Cerebellar nuclear complex (tissue), 1 donor: ENCODE measurements around the gene DNAH8.
"Not testable (repeated sequence)": the region's sequence is repeated elsewhere in the genome, so short reads cannot be mapped to it uniquely, and the experiment has no call there.

Experiments used
- DNase-seq, 2 experiments: peaks; one replicate each; lab custom pipeline; 2025; lab: John Stamatoyannopoulos, UW

DNAH8 gene

DNA sequence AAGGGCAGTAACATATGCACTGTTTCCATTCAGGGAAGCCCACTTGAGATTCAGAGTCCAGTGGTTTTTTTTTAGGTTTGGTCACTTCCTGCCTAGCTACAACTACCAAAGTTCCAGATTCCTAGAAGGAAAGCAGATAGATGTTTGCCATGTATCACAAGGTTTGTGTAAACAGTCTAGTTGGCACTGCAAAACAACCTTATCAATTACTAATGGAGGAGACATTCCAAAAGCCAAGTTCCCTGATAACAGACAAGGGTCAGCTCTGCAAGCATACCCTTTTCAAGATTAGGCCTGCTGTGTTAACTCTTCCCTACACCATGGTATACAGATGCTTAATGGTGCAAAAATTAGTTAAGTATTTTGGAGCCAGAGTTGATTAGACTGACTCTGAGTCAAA is 192.2 kb downstream of the DNAH8 start:
- no peak for DNase-seq

DNA sequence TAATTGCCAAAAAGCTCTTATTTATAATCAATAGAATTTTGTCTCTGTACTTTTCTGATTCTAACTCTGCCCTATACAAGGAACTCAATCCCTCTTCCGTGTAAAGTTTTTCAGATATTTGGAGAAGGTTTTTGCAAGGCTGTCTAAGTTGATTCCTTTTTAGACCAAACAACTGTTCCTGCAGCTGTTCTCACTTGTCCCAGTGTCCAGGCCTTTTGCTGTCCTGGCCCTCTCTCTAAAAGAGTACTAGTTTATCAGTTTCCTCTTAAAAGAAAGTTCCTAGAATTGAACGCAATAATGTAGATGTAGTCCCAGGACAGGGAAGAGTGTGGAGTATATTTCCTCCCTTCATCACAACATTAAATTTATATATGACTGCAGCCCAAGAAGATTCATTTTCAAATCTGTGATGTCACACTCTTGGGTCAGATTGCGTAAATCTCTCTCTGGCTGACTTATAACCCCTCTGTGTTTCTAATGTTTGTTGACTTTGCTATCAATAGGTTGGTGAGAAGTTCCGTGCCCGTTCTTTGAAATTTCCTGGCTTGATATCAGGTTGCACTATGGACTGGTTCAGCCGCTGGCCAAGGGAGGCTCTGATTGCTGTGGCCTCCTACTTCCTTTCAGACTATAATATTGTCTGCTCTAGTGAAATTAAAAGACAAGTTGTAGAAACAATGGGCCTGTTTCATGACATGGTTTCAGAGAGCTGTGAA is 194.1 kb downstream of the DNAH8 start:
- DNase-seq: no peak

DNA sequence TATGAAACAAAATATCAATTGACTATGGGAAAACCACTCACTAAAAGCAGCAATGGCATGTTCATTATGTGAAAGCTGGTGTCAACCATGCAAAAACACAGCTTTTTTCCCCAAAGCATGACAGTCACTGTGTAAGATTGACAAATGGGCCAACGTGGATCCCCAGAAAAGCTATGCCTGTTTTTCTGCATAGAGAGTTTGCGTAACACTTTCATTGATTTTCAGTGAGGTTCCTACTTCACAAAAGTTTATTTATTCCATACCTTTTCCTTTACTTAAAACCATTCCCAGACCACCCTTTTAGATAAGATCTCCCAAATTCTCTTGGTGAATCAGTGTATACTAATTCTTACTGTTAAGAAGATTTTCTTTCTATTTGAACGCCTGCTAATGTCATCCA is 195.1 kb downstream of the DNAH8 start:
- DNase-seq: no peak

DNA sequence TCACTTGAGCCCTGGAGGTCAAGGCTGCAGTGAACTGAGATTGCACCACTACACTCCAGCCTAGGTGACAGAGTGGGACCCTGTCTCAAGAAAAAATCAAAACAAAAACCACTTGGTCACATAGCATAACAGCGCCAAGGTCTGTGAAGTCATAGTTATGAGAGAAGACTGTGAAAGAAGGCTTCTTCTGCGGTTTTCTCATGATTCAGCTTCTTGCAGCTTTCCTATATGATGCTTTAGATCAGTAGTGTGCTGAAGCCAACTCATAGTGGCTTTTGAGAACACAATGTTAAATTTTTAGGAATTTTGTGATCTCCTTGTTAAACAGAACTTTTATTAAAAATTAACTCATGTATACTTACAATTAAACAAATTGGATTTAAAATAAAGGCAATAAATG is 197.3 kb downstream of the DNAH8 start:
- DNase-seq: no peak

DNA sequence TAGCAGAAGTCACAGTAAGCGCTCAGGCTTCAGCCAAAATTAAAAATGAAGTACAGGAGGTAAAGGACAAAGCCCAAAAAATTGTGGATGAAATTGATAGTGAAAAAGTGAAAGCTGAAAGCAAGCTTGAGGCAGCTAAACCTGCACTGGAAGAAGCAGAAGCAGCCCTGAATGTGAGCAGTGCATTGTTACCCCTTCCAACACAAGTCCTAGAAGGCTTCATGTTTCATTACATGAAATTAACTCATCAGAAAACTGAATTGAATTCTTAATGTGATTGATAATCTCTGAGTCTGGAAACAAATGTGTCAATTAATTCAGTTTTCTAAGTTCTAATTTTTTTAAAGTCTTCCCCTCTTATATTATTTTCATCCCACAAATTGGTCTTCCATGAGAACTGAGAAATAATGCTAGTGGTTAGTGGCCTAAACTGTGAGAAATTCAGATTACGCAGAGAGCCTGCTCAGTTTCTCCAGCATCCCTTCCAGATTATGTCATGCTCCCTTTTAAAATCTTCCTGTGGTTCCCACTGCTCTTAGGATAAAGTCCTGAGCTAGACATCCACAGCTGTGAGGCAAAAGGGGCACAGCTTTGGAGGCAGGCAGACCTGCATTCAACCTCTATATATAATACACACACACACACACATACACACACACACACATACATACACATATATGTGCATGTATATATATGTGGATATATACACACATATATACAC is 200.3 kb downstream of the DNAH8 start:
- no peak for DNase-seq

DNA sequence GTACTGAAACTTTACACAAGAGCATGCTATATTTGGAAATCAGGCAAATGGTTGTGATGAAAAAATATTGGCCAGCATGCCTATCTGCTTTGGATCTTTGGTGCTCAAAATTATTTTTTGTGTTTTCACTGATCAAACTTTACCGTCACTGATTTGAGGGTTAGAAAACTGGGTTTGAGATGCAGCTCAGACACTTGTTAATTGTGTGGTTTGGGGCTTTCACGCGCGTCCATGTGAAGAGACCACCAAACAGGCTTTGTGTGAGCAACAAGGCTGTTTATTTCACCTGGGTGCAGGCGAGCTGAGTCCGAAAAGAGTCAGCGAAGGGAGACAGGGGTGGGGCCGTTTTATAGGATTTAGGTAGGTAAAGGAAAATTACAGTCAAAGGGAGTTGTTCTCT is 206.4 kb downstream of the DNAH8 start:
- not testable (repeated sequence) for DNase-seq

DNA sequence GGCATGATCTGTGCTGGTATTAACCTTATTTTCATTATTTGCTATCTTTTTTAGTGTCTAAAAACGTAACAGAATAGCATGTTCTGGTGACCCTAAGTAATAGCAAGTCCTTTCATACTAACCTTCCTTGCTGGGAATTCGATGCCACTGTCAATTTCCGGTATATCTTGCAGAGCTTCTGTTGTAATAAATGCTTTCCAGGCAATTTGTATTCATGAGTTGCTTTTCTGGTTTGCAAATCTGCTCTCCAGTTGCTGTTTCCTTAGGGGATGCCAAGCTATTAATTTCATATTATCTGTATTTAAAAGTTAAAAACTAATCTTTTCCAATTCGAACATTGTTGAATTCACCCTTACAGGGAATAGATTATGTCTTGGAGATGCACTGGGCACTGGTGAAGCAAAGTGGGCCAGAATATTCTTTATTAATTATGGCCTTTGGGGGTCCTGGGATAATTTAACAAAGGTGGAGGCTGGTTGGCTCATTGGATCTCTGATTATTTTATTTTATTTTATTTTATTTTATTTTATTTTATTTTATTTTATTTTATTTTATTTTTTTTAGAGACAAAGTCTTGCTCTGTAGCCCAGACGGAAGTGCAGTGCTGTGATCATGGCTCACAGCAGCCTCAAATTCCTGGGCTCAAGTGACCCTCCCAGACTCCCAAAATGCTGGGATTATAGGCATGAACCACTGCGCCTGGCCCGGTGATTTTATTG is 209.8 kb downstream of the DNAH8 start:
- DNase-seq: no peak

DNA sequence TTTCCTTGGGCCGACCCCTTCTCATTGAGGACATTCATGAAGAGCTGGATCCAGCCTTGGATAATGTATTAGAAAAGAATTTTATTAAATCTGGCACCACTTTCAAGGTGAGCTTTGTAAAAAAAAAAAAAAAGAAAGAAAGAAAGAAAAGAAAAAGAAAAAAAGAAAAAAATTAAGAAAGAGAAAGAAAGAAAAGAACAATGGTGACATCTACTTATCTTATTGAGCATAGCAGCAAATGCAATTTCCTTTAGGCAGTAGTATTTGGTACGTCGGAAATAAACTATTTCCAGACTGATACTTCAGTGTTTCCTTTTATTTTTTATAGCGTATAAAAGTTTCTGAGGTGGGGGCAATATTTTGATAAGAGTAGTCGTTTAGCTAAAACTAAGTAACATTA is 214.4 kb downstream of the DNAH8 start:
- no peak for DNase-seq

DNA sequence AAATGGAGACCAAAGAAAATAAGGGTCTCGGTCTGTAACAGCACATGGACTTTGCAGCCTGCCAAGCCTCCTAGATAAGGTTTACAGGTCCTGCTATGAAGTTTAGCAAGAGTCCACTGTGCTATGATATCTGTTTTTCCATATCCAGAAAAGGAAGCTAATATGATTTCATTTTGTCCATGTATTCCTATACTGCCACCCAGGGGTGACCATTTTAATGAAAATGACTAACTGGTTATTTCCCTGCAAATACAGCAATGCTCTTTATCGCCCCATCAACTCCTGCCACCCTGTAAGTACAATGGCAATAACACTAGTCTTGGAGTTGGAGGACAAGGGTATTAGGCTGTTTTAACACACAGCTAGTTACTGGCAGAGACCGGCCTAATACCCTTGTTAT is 218.3 kb downstream of the DNAH8 start:
- DNase-seq: no peak

DNA sequence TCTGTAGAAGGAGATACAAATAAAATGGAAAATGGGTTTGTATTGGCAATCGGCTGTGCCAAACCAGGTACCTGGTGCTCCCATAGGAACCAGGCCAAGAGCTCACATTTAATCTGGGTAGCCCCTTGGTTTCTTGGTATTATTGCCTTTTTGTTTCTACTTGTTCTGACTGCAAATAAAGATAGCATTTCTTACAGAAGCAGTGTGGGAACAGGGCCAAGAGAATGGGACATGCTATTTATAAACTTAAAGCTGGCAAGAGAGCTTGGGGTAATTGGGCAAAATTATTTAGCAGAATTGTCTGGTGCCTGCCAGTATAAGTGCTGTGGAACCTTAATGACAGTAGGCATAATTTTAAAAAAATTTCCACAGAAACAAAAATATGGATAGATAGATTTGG is 219.9 kb downstream of the DNAH8 start:
- DNase-seq: no peak

DNA sequence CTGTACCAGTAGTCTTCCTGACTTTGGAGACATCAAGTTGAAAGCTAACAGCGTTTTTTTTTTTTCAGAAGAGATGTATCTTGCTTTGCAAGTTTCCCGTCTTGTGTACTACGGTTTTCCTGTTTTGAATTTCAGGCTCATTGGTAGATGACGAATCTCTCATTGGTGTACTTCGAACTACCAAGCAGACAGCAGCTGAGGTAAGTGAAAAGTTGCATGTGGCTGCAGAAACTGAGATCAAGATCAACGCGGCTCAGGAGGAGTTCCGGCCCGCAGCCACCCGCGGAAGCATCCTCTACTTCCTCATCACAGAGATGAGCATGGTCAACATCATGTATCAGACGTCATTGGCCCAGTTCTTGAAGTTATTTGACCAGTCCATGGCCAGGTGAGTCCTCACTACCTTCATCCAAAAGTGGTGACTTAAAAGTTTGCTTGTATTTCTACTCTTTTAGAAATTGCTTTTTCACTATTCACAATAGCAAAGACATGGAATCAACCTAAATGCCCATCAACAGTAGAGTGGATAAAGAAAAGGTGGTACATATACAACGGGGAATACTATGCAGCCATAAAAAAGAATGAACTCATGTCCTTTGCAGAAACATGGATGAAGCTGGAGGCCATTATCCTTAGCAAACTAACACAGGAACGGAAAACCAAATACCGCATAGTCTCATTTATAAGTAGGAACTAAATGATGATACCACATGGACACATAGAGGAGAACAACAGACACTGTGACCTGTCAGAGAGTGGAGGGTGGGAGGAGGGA is 222.9 kb downstream of the DNAH8 start:
- no peak for DNase-seq

DNA sequence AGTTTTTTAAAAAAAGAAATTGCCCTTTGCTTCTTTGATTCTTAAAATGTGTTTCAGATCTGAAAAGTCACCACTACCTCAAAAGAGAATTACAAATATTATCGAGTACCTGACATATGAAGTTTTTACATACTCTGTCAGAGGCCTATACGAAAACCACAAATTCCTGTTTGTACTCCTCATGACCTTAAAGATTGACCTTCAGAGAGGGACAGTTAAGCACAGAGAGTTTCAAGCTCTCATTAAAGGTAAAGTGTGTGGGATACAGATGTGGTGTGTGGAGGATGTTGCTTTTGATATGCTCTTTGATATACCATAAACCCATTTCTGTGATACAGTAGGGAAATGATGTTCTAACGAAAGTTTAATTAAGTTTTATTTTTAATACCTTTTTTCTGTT is 223.6 kb downstream of the DNAH8 start:
- no peak for DNase-seq

DNA sequence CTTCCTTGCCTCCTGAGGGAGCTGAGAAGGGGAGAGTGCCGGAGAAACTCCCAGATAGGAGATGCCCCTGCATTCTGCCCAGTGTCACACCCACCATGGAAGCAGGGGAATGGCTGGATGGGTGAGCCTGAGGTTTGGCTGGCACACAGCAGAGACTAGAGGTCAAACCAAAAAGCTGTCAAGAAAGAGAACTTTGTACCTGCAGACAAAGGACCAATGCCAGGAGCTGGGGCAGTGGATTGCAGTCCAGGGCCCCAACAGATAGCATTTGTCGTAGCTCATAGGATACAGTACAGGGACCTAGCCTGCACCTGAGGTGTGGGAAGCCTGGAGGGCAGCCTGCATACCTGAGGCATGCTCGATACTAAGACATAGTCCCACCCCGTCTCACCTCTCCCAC is 227.3 kb downstream of the DNAH8 start:
- DNase-seq: no peak

DNA sequence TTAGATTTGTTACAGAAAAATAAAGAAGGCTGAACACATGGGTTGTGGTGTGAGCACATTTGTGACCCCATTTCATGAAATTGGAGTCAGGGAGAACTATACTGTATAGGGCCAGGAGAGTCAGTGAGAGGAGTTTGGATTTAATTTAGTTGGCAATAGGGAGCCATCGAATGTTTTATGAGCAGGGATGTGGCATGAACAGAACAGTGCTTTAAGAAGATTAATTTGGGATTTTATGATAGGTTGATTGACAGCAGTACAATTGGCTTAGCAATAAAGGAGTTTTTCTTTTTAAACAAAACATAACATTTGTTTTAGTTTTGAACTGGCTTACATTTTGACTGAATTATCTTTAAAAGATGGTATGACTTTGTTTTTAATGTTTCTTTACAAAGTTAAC is 227.9 kb downstream of the DNAH8 start:
- no peak for DNase-seq

DNA sequence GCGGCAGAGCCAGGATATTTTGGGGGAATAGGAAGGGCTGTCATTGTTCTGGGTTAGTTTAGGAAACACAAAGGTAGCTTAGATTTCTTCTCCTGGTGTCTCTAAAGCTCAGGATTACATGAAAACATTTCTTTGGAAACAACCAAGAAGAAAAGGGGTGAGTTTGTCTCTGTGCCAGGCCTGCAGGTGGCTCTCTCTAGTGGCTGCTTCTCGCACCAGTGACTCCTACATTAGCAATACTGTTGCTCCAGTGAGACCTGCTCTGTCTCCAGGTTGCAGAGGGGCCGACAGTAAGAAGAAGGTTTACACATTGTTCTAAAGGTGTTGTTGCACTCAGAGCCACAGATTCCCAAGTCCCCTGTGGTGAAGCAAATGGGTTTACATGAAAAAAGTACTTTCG is 228.9 kb downstream of the DNAH8 start:
- no peak for DNase-seq

DNA sequence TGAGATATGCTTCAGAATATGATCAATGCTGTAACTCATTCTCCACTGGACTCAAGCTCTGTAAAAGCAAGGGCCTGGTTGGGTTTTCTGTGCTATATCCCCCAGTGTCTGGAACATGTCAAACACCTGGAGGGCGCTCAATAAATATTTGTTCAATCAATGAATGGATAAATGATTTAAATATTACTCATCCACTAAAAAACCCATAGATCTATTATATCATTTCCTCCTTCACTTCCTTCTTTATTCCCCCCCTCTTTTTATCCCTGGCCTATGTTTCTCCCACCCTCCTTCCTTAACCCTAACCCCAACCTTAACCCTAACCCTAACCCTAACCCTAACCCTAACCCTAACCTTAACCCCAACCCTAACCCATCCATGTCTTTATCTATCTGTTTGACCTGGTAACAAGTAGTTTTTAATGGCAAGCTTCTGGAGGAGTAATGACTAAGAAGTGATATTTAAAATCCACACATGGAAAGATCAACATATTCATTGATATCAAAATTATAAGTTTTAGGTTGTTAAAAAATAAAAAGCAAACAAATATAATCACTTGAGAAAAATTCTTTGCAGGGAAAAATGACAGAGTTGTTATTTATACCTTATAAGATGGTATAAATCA is 229.7 kb downstream of the DNAH8 start:
- no peak for DNase-seq

DNA sequence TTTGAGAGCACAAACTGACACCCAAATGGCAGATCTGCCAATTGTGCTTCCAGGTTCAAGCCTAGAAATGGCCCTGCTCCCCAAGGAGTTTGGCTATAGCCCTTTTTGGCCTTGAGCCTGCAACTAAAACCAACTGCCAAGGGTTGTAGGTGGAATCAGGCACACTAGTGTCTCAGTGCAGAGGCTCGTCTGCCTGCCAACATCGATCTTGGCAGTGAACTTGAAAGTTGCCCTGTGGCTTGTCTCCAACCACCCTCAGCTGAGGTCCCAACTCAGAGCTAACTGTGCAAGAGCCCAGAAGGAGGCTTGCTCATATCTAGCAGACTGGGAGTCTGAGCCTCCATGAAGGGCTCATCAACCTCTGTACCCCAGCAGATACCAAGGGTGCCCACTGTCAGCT is 240.8 kb downstream of the DNAH8 start:
- DNase-seq: no peak

DNA sequence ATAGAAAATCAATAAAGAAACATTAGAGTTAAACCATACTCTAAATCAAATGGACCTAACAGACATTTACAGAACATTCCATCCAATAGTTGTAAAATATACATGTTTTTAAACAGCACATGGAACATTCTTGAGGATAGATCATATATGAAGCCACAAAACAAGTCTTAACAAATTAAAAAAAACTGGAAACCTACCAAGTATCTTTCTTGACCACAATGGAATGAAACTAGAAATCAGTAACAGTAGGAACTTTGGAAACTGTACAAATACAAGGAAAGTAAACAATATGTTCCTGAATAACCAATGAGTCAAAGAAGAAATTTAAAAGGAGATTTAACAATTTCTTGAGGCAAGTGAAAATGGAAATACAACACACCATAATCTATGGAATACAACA is 242.3 kb downstream of the DNAH8 start:
- DNase-seq: no peak

DNA sequence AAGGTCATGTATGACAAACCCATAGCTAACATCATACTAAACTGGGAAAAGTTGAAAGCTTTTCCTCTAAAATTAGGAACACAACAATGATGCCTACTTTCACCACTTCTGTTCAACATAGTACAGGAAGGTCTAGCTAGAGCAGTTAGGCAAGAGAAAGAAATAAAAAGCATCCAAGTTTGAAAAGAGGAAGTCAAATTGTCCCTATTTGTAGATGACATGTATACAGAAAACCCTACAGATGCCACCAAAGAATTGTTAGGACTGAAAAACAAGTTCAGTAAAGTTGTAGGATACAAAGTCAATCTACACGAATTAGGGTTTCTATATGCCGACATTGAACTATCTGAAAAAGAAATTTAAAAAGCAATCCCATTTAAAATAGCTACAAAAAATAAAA is 244.0 kb downstream of the DNAH8 start:
- no peak for DNase-seq

DNA sequence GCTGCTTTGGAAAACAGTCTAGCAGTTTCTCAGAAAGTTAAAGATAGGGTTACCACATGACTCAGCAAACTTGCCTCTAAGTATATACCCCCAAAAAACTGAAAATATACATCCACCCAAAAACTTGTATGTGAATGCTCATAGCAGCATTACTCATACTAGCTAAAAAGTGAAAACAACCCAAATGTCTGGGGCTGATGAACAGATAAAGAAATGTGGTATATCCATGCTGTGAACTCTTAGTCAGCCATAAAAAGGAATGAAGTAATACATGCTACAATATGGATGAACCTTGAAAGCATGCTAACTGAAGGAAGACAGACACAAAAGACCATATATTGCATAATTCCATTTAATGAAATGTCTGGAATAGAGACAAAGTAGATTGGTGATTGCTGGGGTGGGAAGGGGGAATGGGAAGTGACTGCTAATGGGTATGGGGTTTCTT is 253.6 kb downstream of the DNAH8 start:
- DNase-seq: no peak

DNA sequence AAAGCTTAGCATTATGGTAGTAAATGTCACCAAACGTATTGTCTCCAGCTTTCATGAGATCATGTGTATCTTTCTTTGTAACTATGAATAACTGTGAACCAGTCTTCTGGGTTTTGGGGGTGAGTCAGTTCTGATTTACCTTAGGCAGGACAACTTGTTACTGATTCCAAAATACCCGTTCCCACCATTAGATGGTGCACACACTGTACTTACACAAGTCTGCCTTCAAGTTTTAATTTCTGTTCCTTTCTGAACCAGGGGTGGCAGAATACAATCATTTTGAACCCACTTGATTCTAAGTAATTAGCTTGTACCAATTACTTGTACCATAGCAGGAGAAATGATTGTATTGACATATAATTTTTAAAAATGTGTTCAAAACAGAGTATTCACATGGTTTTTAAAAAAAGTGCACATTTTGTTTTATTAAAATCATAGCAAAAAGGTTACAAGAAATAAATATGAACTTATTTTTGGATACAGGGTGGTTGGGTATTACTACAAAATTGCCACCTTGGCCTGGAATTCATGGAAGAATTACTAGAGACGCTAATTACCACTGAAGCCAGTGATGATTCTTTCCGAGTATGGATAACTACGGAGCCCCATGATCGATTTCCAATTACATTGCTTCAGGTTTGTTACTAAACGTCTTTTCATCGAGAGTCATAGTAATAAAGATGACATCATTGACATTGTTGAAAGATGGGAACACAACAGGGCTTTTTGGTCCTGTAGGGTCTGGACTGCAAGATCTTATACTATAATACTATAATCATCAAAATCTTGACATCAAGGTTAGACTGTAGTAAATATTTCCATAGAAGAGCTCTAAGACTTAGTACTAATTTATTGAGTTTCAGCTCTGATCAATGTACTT is 258.3 kb downstream of the DNAH8 start:
- DNase-seq: no peak
